ENCODE results near the gene EAF1.
"Not testable (repeated sequence)": the region's sequence is repeated elsewhere in the genome, so short reads cannot be mapped to it uniquely, and the experiment has no call there.

- not testable (repeated sequence) for TF ChIP-seq CTCF (IDR thresholded peaks at IDR 0.05; ENCODE audit: insufficient read depth, low read length, poor library complexity, severe bottlenecking); EZH2phosphoT487 (conservative IDR thresholded peaks at IDR 0.05; ENCODE audit: low read length)
These were observed 40.8 kb upstream of the EAF1 start for GRCh38 chr3:15386654-15386955.

All from SU-DHL-6 (cell line).